ENCODE data around the gene FMR1. TPM values are rescaled to one million over a fixed set of nuclear protein-coding genes. Genes with fewer than 3 reads are reported as not detected.

FMR1 gene
- total RNA-seq, 1 experiment from 2014 or later = 44.6 TPM

DNA sequence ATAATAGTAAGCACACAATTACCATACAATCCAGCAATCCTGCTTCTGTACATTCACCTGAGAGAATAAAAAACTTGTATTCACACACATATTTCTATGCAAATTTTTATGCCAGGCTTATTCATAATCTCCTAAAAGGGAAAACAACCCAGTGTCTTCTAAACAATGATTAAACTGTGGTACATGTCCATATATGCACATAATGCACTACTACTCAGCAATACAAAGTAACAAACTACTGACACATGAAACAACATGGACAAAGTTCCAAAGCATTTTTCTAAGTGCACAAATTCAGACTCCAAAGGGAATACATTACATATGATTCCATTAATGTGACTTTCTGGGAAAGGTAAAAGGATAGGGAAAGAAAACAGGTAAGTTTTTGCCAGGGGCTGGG lies 18.0 kb upstream of the FMR1 start:
- no peak overlapping the region for H2AFZ ChIP-seq (ENCODE audit: low read length)
- no peaks in the 10 kb centered on the region for H3K27me3 ChIP-seq (ENCODE audit: insufficient read depth, low read length)
- no peak overlapping the region for H3K27ac Mint-ChIP-seq
- no peaks in the 10 kb centered on the region for H3K79me2 ChIP-seq (ENCODE audit: insufficient read depth, low read length)
- no peak overlapping the region for H2BK5ac ChIP-seq (ENCODE audit: insufficient read length, low read length)
- no peaks in the 10 kb centered on the region for H3K4me1 ChIP-seq (ENCODE audit: insufficient read depth, low read length)
- H3K14ac ChIP-seq (ENCODE audit: insufficient read depth, low read length) = no peak overlapping the region
- H4K20me1 ChIP-seq (ENCODE audit: control insufficient read depth, insufficient read depth, insufficient read length) = no peaks in the 10 kb centered on the region
- H3K18ac ChIP-seq (ENCODE audit: insufficient read length, low read depth, low read length) = no peak overlapping the region
- no peak overlapping the region for H3K23ac ChIP-seq (ENCODE audit: insufficient read length, low read depth, low read length)
- H2BK120ac ChIP-seq (ENCODE audit: low read depth, low read length, poor library complexity, severe bottlenecking) = no peak overlapping the region
- H3K36me3 Mint-ChIP-seq (ENCODE audit: insufficient read depth in 1 of 3, low read depth in 3 of 3) = peaks cover 0 to 4% (median 2%) of the 10 kb centered on the region in 3 experiments; a peak in 3 of 7 replicates
- no peak overlapping the region for H2BK15ac ChIP-seq (ENCODE audit: low read depth, low read length)
- no peaks in the 10 kb centered on the region for H3K79me1 ChIP-seq (ENCODE audit: insufficient read depth, low read depth, low read length, poor library complexity, severe bottlenecking)
- peaks cover 18% of the 10 kb centered on the region for H3K9me3 ChIP-seq (ENCODE audit: control insufficient read depth, low read depth, low read length)
- no peak overlapping the region for H4K91ac ChIP-seq (ENCODE audit: insufficient read length, low read depth, low read length)
- no peak overlapping the region for H2AK5ac ChIP-seq (ENCODE audit: insufficient read length, low read length)
- peaks cover 59 to 73% of the 10 kb centered on the region in 2 experiments for H3K9me3 Mint-ChIP-seq
- H2BK12ac ChIP-seq (ENCODE audit: insufficient read length, low read depth, low read length) = no peak overlapping the region
- no peak overlapping the region for H3T11ph ChIP-seq (ENCODE audit: low read length)
- H3K4me1 Mint-ChIP-seq = peaks cover 5% of the 10 kb centered on the region in 2 experiments; a peak in 2 of 4 replicates
- TF ChIP-seq, protein P1, sequence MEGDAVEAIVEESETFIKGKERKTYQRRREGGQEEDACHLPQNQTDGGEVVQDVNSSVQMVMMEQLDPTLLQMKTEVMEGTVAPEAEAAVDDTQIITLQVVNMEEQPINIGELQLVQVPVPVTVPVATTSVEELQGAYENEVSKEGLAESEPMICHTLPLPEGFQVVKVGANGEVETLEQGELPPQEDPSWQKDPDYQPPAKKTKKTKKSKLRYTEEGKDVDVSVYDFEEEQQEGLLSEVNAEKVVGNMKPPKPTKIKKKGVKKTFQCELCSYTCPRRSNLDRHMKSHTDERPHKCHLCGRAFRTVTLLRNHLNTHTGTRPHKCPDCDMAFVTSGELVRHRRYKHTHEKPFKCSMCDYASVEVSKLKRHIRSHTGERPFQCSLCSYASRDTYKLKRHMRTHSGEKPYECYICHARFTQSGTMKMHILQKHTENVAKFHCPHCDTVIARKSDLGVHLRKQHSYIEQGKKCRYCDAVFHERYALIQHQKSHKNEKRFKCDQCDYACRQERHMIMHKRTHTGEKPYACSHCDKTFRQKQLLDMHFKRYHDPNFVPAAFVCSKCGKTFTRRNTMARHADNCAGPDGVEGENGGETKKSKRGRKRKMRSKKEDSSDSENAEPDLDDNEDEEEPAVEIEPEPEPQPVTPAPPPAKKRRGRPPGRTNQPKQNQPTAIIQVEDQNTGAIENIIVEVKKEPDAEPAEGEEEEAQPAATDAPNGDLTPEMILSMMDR (conservative IDR thresholded peaks at IDR 0.05) = no peak
- H3K4me2 ChIP-seq (ENCODE audit: insufficient read depth, insufficient read length, low read length) = no peak overlapping the region
- H3K27me3 Mint-ChIP-seq (ENCODE audit: low read depth) = no peaks in the 10 kb centered on the region
- H4K8ac ChIP-seq (replicated peaks; ENCODE audit: insufficient read length, low read depth, low read length) = no peak overlapping the region
- H4K5ac ChIP-seq (ENCODE audit: insufficient read length, low read depth, low read length) = no peak overlapping the region
- H3K4me3 Mint-ChIP-seq = no peak overlapping the region
- no peak overlapping the region for H3K56ac ChIP-seq (ENCODE audit: insufficient read length, low read depth, low read length)
- no peak overlapping the region for H3K27ac ChIP-seq (ENCODE audit: insufficient read length, low read depth, low read length)
- no peaks in the 10 kb centered on the region for H3K23me2 ChIP-seq (ENCODE audit: insufficient read length, low read depth, low read length, poor library complexity, severe bottlenecking)
- no peak overlapping the region for H3K9ac ChIP-seq (ENCODE audit: extremely low read depth, insufficient read length, low read length)
- DNase-seq = no peak
- H3K4ac ChIP-seq (ENCODE audit: low read depth, low read length) = no peak overlapping the region
- no peak overlapping the region for H2BK20ac ChIP-seq (ENCODE audit: low read depth, low read length, poor library complexity, severe bottlenecking)
